DND-41 (cell line): ENCODE measurements around the gene TAF11L3.
"Not testable (repeated sequence)": the region's sequence is repeated elsewhere in the genome, so short reads cannot be mapped to it uniquely, and the experiment has no call there.

ENCODE experiments used
- ATAC-seq: fragments of 200-7000 bp; cut with Tn5 transposase; 3 replicates; pipeline ENCODE4 v1.9.1; 2021; ENCODE audit warnings: low read depth; ENCODE audit not compliant: insufficient read depth
- DNase-seq: peaks from one replicate; pipeline ENCODE4 v3.0.0-alpha.2; 2020
- H2AFZ ChIP-seq: 2 replicates; pipeline ENCODE4 v1.6.0; 2012; ENCODE audit warnings: low read depth, low read length
- H3K27ac ChIP-seq: 2 replicates; pipeline ENCODE4 v1.5.1; 2012; ENCODE audit warnings: low read length, inconsistent platforms
- H3K27me3 ChIP-seq: fragments of 200-600 bp; sonication (generic); 2 replicates; pipeline ENCODE4 v1.6.0; 2012; ENCODE audit warnings: low read length, mild to moderate bottlenecking, inconsistent platforms; ENCODE audit not compliant: insufficient read depth, poor library complexity
- H3K36me3 ChIP-seq: 2 replicates; pipeline ENCODE4 v1.5.1; 2012; ENCODE audit warnings: low read length, inconsistent platforms; ENCODE audit not compliant: insufficient read depth
- H3K4me1 ChIP-seq: 2 replicates; pipeline ENCODE4 v1.5.1; 2012; ENCODE audit warnings: mild to moderate bottlenecking, low read length; ENCODE audit not compliant: insufficient read depth
- H3K4me2 ChIP-seq: 2 replicates; pipeline ENCODE4 v1.6.0; 2012; ENCODE audit warnings: mild to moderate bottlenecking, moderate library complexity, low read length, inconsistent platforms; ENCODE audit not compliant: insufficient read depth
- H3K4me3 ChIP-seq, 2 experiments: fragments of 200-600 bp in 1 of 2; shearing (Covaris generic) in 1 of 2; 2 replicates each; pipeline ENCODE4 v1.5.1; 2012 to 2016; ENCODE audit warnings: inconsistent platforms in 2 of 2, low read length in 2 of 2, mild to moderate bottlenecking in 2 of 2, low read depth in 1 of 2, moderate library complexity in 1 of 2
- H3K79me2 ChIP-seq: 2 replicates; pipeline ENCODE4 v1.6.0; 2012; ENCODE audit warnings: low read length, inconsistent platforms; ENCODE audit not compliant: insufficient read depth
- H3K9ac ChIP-seq: 2 replicates; pipeline ENCODE4 v1.6.0; 2012; ENCODE audit warnings: low read depth, mild to moderate bottlenecking, inconsistent platforms, low read length, moderate library complexity
- H3K9me3 ChIP-seq: 2 replicates; pipeline ENCODE4 v1.5.1; 2012; ENCODE audit warnings: low read length, moderate library complexity, mild to moderate bottlenecking, inconsistent platforms; ENCODE audit not compliant: insufficient read depth, severe bottlenecking
- H4K20me1 ChIP-seq: 2 replicates; pipeline ENCODE4 v1.6.0; 2012; ENCODE audit warnings: low read length; ENCODE audit not compliant: insufficient read depth
- CTCF ChIP-seq: IDR thresholded peaks from 2 replicates; pipeline ENCODE4 v1.5.1; 2012; ENCODE audit warnings: borderline replicate concordance, low read length, moderate library complexity, mild to moderate bottlenecking; ENCODE audit not compliant: poor library complexity, severe bottlenecking; ENCODE audit errors: extremely low read depth
- EZH2 ChIP-seq: IDR thresholded peaks from 3 replicates; pipeline ENCODE4 v1.6.1; 2012; ENCODE audit warnings: borderline replicate concordance, low read depth, mild to moderate bottlenecking, moderate library complexity, low read length, inconsistent platforms; ENCODE audit not compliant: severe bottlenecking

The TAF11L3 gene

GRCh38 chr5:17518067-17518466 lies at the start of gene TAF11L3:
TAF11L3 (plus strand) TSS chr5:17518367.
- not testable (repeated sequence) for H3K36me3 ChIP-seq, H3K27me3 ChIP-seq, H3K79me2 ChIP-seq, H3K4me2 ChIP-seq, H2AFZ ChIP-seq, DNase-seq, H3K4me1 ChIP-seq, ATAC-seq, H3K4me3 ChIP-seq, H4K20me1 ChIP-seq, H3K27ac ChIP-seq, H3K9me3 ChIP-seq, H3K9ac ChIP-seq

GRCh38 chr5:17470064-17470463 lies 48.1 kb upstream of the TAF11L3 start:
- H3K9me3 ChIP-seq: peaks cover 3% of the 10 kb centered on the region
- DNase-seq (no peak), ATAC-seq (no peak)
- no peaks in the 10 kb centered on the region for H3K4me1 ChIP-seq
- H3K79me2 ChIP-seq: no peaks in the 10 kb centered on the region
- no peak overlapping the region for H3K27ac ChIP-seq
- H3K4me2 ChIP-seq: no peak overlapping the region
- H3K27me3 ChIP-seq: no peaks in the 10 kb centered on the region
- no peak overlapping the region for H3K9ac ChIP-seq
- no peaks in the 10 kb centered on the region for H4K20me1 ChIP-seq
- no peak overlapping the region for H3K4me3 ChIP-seq
- TF ChIP-seq CTCF (no peak), EZH2 (no peak)
- H2AFZ ChIP-seq: no peak overlapping the region
- no peaks in the 10 kb centered on the region for H3K36me3 ChIP-seq

GRCh38 chr5:17475064-17475463 lies 43.1 kb upstream of the TAF11L3 start:
- not testable (repeated sequence) for H3K4me2 ChIP-seq, H3K4me3 ChIP-seq, H4K20me1 ChIP-seq, ATAC-seq, H3K4me1 ChIP-seq, DNase-seq, H3K9ac ChIP-seq, H3K9me3 ChIP-seq, H2AFZ ChIP-seq, H3K36me3 ChIP-seq, H3K27ac ChIP-seq, H3K79me2 ChIP-seq, H3K27me3 ChIP-seq

GRCh38 chr5:17477043-17477442 lies 41.1 kb upstream of the TAF11L3 start:
- H3K4me3 ChIP-seq: no peak overlapping the region
- H3K27ac ChIP-seq: no peak overlapping the region
- H3K4me1 ChIP-seq: no peaks in the 10 kb centered on the region
- TF ChIP-seq CTCF: no peak
- TF ChIP-seq EZH2: no peak
- no peaks in the 10 kb centered on the region for H3K27me3 ChIP-seq
- H3K36me3 ChIP-seq: no peaks in the 10 kb centered on the region
- ATAC-seq (no peak), DNase-seq (no peak)
- H4K20me1 ChIP-seq: no peaks in the 10 kb centered on the region
- no peak overlapping the region for H3K4me2 ChIP-seq
- H2AFZ ChIP-seq: no peak overlapping the region
- no peaks in the 10 kb centered on the region for H3K9me3 ChIP-seq
- H3K9ac ChIP-seq: no peak overlapping the region
- no peaks in the 10 kb centered on the region for H3K79me2 ChIP-seq
